NB4 (cell line): ENCODE measurements around the gene ZNF790.

Experiments
- DNase-seq: peaks from one replicate; pipeline ENCODE4 v3.0.0; 2010; ENCODE audit warnings: low read depth
- H3K4me3 ChIP-seq: one replicate; pipeline ENCODE4 v1.5.1; 2011; ENCODE audit warnings: mild to moderate bottlenecking, low read depth, low read length, moderate library complexity
- CTCF ChIP-seq: IDR thresholded peaks from one replicate; pipeline ENCODE4 v1.5.1; 2012; ENCODE audit warnings: low read depth, low read length
- MAX ChIP-seq: IDR thresholded peaks from 2 replicates; pipeline ENCODE4 v1.6.1; 2011; ENCODE audit warnings: low read depth, low read length
- MYC ChIP-seq: IDR thresholded peaks from 2 replicates; pipeline ENCODE4 v1.6.1; 2011; ENCODE audit warnings: low read depth, low read length
- POLR2A ChIP-seq: IDR thresholded peaks from 2 replicates; pipeline ENCODE4 v1.6.1; 2011; ENCODE audit warnings: mild to moderate bottlenecking; ENCODE audit not compliant: insufficient read length; ENCODE audit errors: extremely low read depth

The ZNF790 gene

GRCh38 chr19:36837906-36838783, at the start of gene ZNF790:
Gene ZNF790, minus strand, starts transcription at chr19:36838387. Its CDS starts 12,768 bp downstream, at chr19:36825619.
- peak; percentile 86 for DNase-seq
- TF ChIP-seq CTCF (no peak), MAX (peak; percentile 36), POLR2A (peak; percentile 34)
- peak within 1 kb of the TSS; percentile 76 for H3K4me3 ChIP-seq

GRCh38 chr19:36876993-36877938, 39.1 kb upstream of the ZNF790 start:
- no peak for TF ChIP-seq MYC
- no peak for TF ChIP-seq MAX
- no peak for TF ChIP-seq CTCF
- TF ChIP-seq POLR2A: no peak
- no peak overlapping the region for H3K4me3 ChIP-seq
- no peak for DNase-seq

- H3K4me3 ChIP-seq: peak overlapping the region; percentile 79
- no peak for TF ChIP-seq POLR2A
- TF ChIP-seq MYC: no peak
- TF ChIP-seq MAX: no peak
- no peak for TF ChIP-seq CTCF
- no peak for DNase-seq
Observed at GRCh38 chr19:36851898-36852297, 13.7 kb upstream of the ZNF790 start.

GRCh38 chr19:36850559-36851442, 12.6 kb upstream of the ZNF790 start, which contains the start of gene ZNF345:
Gene ZNF345, plus strand, starts transcription at chr19:36850876. Its CDS starts 25,955 bp downstream, at chr19:36876831.
- H3K4me3 ChIP-seq: peak within 1 kb of the TSS; percentile 79
- peak; percentile 92 for DNase-seq
- peak; percentile 44 for TF ChIP-seq MAX
- TF ChIP-seq CTCF: no peak
- peak; percentile 66 for TF ChIP-seq POLR2A
